Caco-2 (cell line): ENCODE data around the gene PARP11. TPM values are rescaled to one million over a fixed set of nuclear protein-coding genes. Genes with fewer than 3 reads are reported as not detected.

Experiments
- BruUV-seq: library from RNA; stranded (reverse); fragments of 400-500 nt; replicated peaks from 2 replicates; lab custom pipeline; 2021; lab: Mats Ljungman, UMichigan
- CTCF ChIA-PET: fragments of 300-600 bp; sonication (Branson Sonifier 250); formaldehyde crosslinking; loops from one replicate; lab custom pipeline; 2022; ENCODE audit warnings: antibody characterized with exemption; lab: Charles Lee
- POLR2A ChIA-PET: fragments of 300-600 bp; sonication (Branson Sonifier 250); formaldehyde crosslinking; loops from one replicate; lab custom pipeline; 2022; ENCODE audit warnings: antibody characterized with exemption; lab: Charles Lee
- DNase-seq, 2 experiments: peaks; one replicate each; pipeline versions ENCODE4 v3.0.0 to v3.0.0-alpha.2; 2020 to 2022
- H3K27me3 ChIP-seq: replicated peaks from 2 replicates; pipeline ENCODE4 v1.6.0; 2011; ENCODE audit warnings: low read length; ENCODE audit not compliant: control insufficient read depth, insufficient read depth
- H3K36me3 ChIP-seq: 2 replicates; pipeline ENCODE4 v1.5.1; 2011; ENCODE audit warnings: low read length; ENCODE audit not compliant: control insufficient read depth, insufficient read depth
- H3K4me1 ChIP-seq: fragments of 250-450 bp; sonication (Bioruptor Pico); 2 replicates; pipeline ENCODE4 v1.5.1; 2020; ENCODE audit warnings: mild to moderate bottlenecking
- H3K4me3 ChIP-seq: 2 replicates; pipeline ENCODE4 v1.5.1; 2011; ENCODE audit warnings: low read depth, mild to moderate bottlenecking, control low read depth, low read length
- H3K9me3 ChIP-seq: fragments of 250-450 bp; sonication (Bioruptor Pico); 2 replicates; pipeline ENCODE4 v1.5.1; 2020; ENCODE audit warnings: mild to moderate bottlenecking, moderate library complexity
- H3K27ac Mint-ChIP-seq: one replicate; pipeline ENCODE4 v1.8.0; 2022; ENCODE audit warnings: mixed read lengths; ENCODE audit not compliant: unreplicated experiment
- H3K27me3 Mint-ChIP-seq: one replicate; pipeline ENCODE4 v1.8.0; 2022; ENCODE audit warnings: mixed read lengths; ENCODE audit not compliant: insufficient read depth, unreplicated experiment
- H3K36me3 Mint-ChIP-seq: one replicate; pipeline ENCODE4 v1.8.0; 2022; ENCODE audit warnings: mild to moderate bottlenecking, mixed read lengths; ENCODE audit not compliant: insufficient read depth, unreplicated experiment
- H3K4me1 Mint-ChIP-seq: one replicate; pipeline ENCODE4 v1.8.0; 2022; ENCODE audit warnings: low read depth, mixed read lengths; ENCODE audit not compliant: unreplicated experiment
- H3K4me3 Mint-ChIP-seq: one replicate; pipeline ENCODE4 v1.8.0; 2022; ENCODE audit warnings: mild to moderate bottlenecking, moderate library complexity, mixed read lengths; ENCODE audit not compliant: unreplicated experiment
- H3K9me3 Mint-ChIP-seq: one replicate; pipeline ENCODE4 v1.8.0; 2022; ENCODE audit warnings: mixed read lengths; ENCODE audit not compliant: unreplicated experiment
- intact Hi-C: fragments of 100-400 bp; cut with micrococcal nuclease; formaldehyde crosslinking; loops from one replicate; pipeline ENCODE4 v1.10.0; 2022; ENCODE audit not compliant: unreplicated experiment
- total RNA-seq: library from RNA; stranded (reverse); gene quantifications from 2 replicates; pipeline ENCODE4 v1.2.3, GENCODE V29; 2022
- TF ChIP-seq, protein P1 (sequence below), 2 experiments: fragments of 200-600 bp in 1 of 2; IDR thresholded peaks; 1 replicate in 1 of 2; 2 replicates in 1 of 2; pipeline versions ENCODE4 v1.5.1 to v1.8.0; 2011 to 2022; ENCODE audit warnings: antibody characterized with exemption in 1 of 2, control low read depth in 1 of 2, inconsistent platforms in 1 of 2, low read depth in 1 of 2, low read length in 1 of 2, mild to moderate bottlenecking in 1 of 2, moderate library complexity in 1 of 2; ENCODE audit not compliant: insufficient read depth in 1 of 2, severe bottlenecking in 1 of 2, unreplicated experiment in 1 of 2

Gene PARP11
- total RNA-seq, 1 experiment from 2014 or later: 18.1 TPM

DNA sequence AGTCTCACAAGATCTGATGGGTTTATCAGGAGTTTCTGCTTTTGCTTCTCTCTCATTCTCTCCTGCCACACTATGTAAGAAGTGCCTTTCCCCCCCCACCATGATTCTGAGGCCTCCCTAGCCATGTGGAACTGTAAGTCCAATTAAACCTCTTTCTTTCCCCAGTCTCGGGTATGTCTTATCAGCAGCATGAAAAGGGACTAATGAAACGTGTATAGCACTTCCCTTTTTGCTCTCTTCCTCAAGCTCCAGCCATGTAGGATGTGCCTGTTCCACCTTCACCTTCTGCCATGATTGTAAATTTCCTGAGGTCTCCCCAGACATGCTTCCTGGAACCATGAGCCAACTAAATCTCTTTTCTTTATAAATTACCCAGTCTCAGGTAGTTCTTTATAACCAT lies 113.3 kb downstream of the PARP11 start:
- H3K9me3 Mint-ChIP-seq: no peaks in the 10 kb centered on the region
- H3K27me3 ChIP-seq: no peaks in the 10 kb centered on the region; the same call in 1 of the 2 replicates
- ChIA-PET CTCF (no interaction called here), POLR2A (interaction anchor here (0.6 kb wide), 1 partner anchor 271 kb away, joined by 3 read pairs; no protein-coding TSS in a partner anchor)
- peaks cover 2% of the 10 kb centered on the region for H3K27me3 Mint-ChIP-seq
- DNase-seq: no peak
- no peaks in the 10 kb centered on the region for H3K4me1 ChIP-seq
- H3K4me3 ChIP-seq: no peak overlapping the region
- H3K4me1 Mint-ChIP-seq: no peaks in the 10 kb centered on the region
- no peaks in the 10 kb centered on the region for H3K36me3 Mint-ChIP-seq
- H3K9me3 ChIP-seq: peaks cover 7% of the 10 kb centered on the region; the same call in 1 of the 2 replicates
- no TSS peak for BruUV-seq
- TF ChIP-seq, protein P1, sequence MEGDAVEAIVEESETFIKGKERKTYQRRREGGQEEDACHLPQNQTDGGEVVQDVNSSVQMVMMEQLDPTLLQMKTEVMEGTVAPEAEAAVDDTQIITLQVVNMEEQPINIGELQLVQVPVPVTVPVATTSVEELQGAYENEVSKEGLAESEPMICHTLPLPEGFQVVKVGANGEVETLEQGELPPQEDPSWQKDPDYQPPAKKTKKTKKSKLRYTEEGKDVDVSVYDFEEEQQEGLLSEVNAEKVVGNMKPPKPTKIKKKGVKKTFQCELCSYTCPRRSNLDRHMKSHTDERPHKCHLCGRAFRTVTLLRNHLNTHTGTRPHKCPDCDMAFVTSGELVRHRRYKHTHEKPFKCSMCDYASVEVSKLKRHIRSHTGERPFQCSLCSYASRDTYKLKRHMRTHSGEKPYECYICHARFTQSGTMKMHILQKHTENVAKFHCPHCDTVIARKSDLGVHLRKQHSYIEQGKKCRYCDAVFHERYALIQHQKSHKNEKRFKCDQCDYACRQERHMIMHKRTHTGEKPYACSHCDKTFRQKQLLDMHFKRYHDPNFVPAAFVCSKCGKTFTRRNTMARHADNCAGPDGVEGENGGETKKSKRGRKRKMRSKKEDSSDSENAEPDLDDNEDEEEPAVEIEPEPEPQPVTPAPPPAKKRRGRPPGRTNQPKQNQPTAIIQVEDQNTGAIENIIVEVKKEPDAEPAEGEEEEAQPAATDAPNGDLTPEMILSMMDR (IDR thresholded peaks at IDR 0.05; ENCODE audit: insufficient read depth in 1 of 2, low read depth in 1 of 2, low read length in 1 of 2, severe bottlenecking in 1 of 2, unreplicated experiment in 1 of 2): no peak
- intact Hi-C loops: no loop called here
- no peak overlapping the region for H3K27ac Mint-ChIP-seq
- no peak overlapping the region for H3K4me3 Mint-ChIP-seq
- H3K36me3 ChIP-seq: no peaks in the 10 kb centered on the region

Other genes with a start within 250 kb of the PARP11 start
- gene CRACR2A, start 120.3 kb downstream of the PARP11 start, total RNA-seq: 15.4 and 16.5 TPM in 2 replicates